DMS 273 (cell line): ENCODE results near the gene GRIP1.

Experiments used
- DNase-seq: peaks from one replicate; lab custom pipeline; 2025; ENCODE audit not compliant: unreplicated experiment; lab: John Stamatoyannopoulos, UW

The GRIP1 gene

GRCh38 chr12:66694666-66695613, 16.1 kb upstream of the GRIP1 start:
- no peak for DNase-seq

- peak; percentile 87 for DNase-seq
These were observed 15.1 kb upstream of the GRIP1 start for GRCh38 chr12:66693901-66694513.

GRCh38 chr12:66692986-66693385, 14.1 kb upstream of the GRIP1 start:
- DNase-seq: no peak

GRCh38 chr12:66692170-66692569, 13.3 kb upstream of the GRIP1 start:
- no peak for DNase-seq

GRCh38 chr12:66688846-66689439, 10.1 kb upstream of the GRIP1 start:
- DNase-seq: peak; percentile 53

- DNase-seq: no peak
These were observed 5.3 kb upstream of the GRIP1 start for GRCh38 chr12:66684222-66684621.

- DNase-seq: no peak
These were observed 4.9 kb upstream of the GRIP1 start for GRCh38 chr12:66683822-66684221.

- no peak for DNase-seq
These were observed 4.2 kb upstream of the GRIP1 start for GRCh38 chr12:66683073-66683472.

GRCh38 chr12:66679461-66680084, 697 bp upstream of the GRIP1 start:
- DNase-seq: peak; percentile 35

- DNase-seq: no peak
These were observed 2.6 kb downstream of the GRIP1 start for GRCh38 chr12:66676241-66676640.

- no peak for DNase-seq
These were observed 4.3 kb downstream of the GRIP1 start for GRCh38 chr12:66674495-66675122.

GRCh38 chr12:66669541-66669940, 9.3 kb downstream of the GRIP1 start:
- DNase-seq: no peak

- DNase-seq: peak; percentile 50
These were observed 10.6 kb downstream of the GRIP1 start for GRCh38 chr12:66668311-66668710.

- DNase-seq: no peak
These were observed 11.0 kb downstream of the GRIP1 start for GRCh38 chr12:66667906-66668305.

GRCh38 chr12:66666481-66666880, 12.4 kb downstream of the GRIP1 start:
- DNase-seq: no peak

- DNase-seq: no peak
These were observed 13.4 kb downstream of the GRIP1 start for GRCh38 chr12:66665435-66665985.

- no peak for DNase-seq
These were observed 14.8 kb downstream of the GRIP1 start for GRCh38 chr12:66664076-66664475.

- DNase-seq: no peak
These were observed 15.3 kb downstream of the GRIP1 start for GRCh38 chr12:66663611-66664010.

GRCh38 chr12:66662729-66663128, 16.1 kb downstream of the GRIP1 start:
- DNase-seq: peak; percentile 2

GRCh38 chr12:66662179-66662578, 16.7 kb downstream of the GRIP1 start:
- no peak for DNase-seq

- DNase-seq: no peak
These were observed 17.5 kb downstream of the GRIP1 start for GRCh38 chr12:66661357-66661756.
